ENCODE data around the gene TXK.

Gene TXK

GRCh38 chr4:48134081-48134480, at the start of gene TXK:
Gene TXK, minus strand, starts transcription at chr4:48134250. Its CDS starts 80 bp downstream, at chr4:48134170.
- H3K27me3 ChIP-seq (ENCODE audit: control insufficient read depth, insufficient read depth, low read length): no peaks in the 10 kb centered on the region
- no peak for TF ChIP-seq CTCF (IDR thresholded peaks at IDR 0.05)
- no peaks in the 10 kb centered on the region for H3K9me3 ChIP-seq (ENCODE audit: control insufficient read depth, low read length)
- no peak within 1 kb of the TSS for H3K27ac ChIP-seq
- no peaks in the 10 kb centered on the region for H3K79me2 ChIP-seq
- no peak within 1 kb of the TSS for H2AFZ ChIP-seq
- H3K9ac ChIP-seq: no peak within 1 kb of the TSS
- peaks cover 2% of the 10 kb centered on the region for H3K4me1 ChIP-seq
- H3K4me2 ChIP-seq (ENCODE audit: low read length): peak within 1 kb of the TSS; percentile 2
- no peak within 1 kb of the TSS for H3K4me3 ChIP-seq (ENCODE audit: low read depth, low read length)
- H3K36me3 ChIP-seq (ENCODE audit: control insufficient read depth, insufficient read depth, low read length): no peaks in the 10 kb centered on the region

- Histone ChIP-seq H3K36me3 (ENCODE audit: control insufficient read depth, insufficient read depth, low read length) (no peaks in the 10 kb centered on the region), H3K9me3 (ENCODE audit: control insufficient read depth, low read length) (no peaks in the 10 kb centered on the region), H3K4me2 (ENCODE audit: low read length) (no peak overlapping the region), H3K9ac (no peak overlapping the region), H3K27me3 (ENCODE audit: control insufficient read depth, insufficient read depth, low read length) (no peaks in the 10 kb centered on the region), H2AFZ (no peak overlapping the region), H3K79me2 (no peaks in the 10 kb centered on the region), H3K4me3 (ENCODE audit: low read depth, low read length) (no peak overlapping the region), H3K4me1 (no peaks in the 10 kb centered on the region), H3K27ac (no peak overlapping the region)
- TF ChIP-seq CTCF (IDR thresholded peaks at IDR 0.05): no peak
Observed at GRCh38 chr4:48180234-48180633, 46.2 kb upstream of the TXK start.

- no peak overlapping the region for H3K27ac ChIP-seq
- no peak overlapping the region for H3K4me3 ChIP-seq (ENCODE audit: low read depth, low read length)
- H2AFZ ChIP-seq: no peak overlapping the region
- no peak overlapping the region for H3K4me2 ChIP-seq (ENCODE audit: low read length)
- H3K36me3 ChIP-seq (ENCODE audit: control insufficient read depth, insufficient read depth, low read length): no peaks in the 10 kb centered on the region
- no peak for TF ChIP-seq CTCF (IDR thresholded peaks at IDR 0.05)
- H3K79me2 ChIP-seq: no peaks in the 10 kb centered on the region
- no peaks in the 10 kb centered on the region for H3K4me1 ChIP-seq
- H3K9me3 ChIP-seq (ENCODE audit: control insufficient read depth, low read length): no peaks in the 10 kb centered on the region
- H3K27me3 ChIP-seq (ENCODE audit: control insufficient read depth, insufficient read depth, low read length): no peaks in the 10 kb centered on the region
- H3K9ac ChIP-seq: no peak overlapping the region
Observed at GRCh38 chr4:48178931-48179330, 44.9 kb upstream of the TXK start.

- H3K9ac ChIP-seq: no peak overlapping the region
- no peaks in the 10 kb centered on the region for H3K27me3 ChIP-seq (ENCODE audit: control insufficient read depth, insufficient read depth, low read length)
- no peak overlapping the region for H3K4me3 ChIP-seq (ENCODE audit: low read depth, low read length)
- no peaks in the 10 kb centered on the region for H3K36me3 ChIP-seq (ENCODE audit: control insufficient read depth, insufficient read depth, low read length)
- no peak overlapping the region for H3K27ac ChIP-seq
- H3K4me2 ChIP-seq (ENCODE audit: low read length): no peak overlapping the region
- H3K4me1 ChIP-seq: no peaks in the 10 kb centered on the region
- no peak overlapping the region for H2AFZ ChIP-seq
- no peak for TF ChIP-seq CTCF (IDR thresholded peaks at IDR 0.05)
- H3K79me2 ChIP-seq: no peaks in the 10 kb centered on the region
- H3K9me3 ChIP-seq (ENCODE audit: control insufficient read depth, low read length): no peaks in the 10 kb centered on the region
Observed at GRCh38 chr4:48175806-48176205, 41.8 kb upstream of the TXK start.

- Histone ChIP-seq H2AFZ (no peak overlapping the region), H3K9ac (no peak overlapping the region), H3K9me3 (ENCODE audit: control insufficient read depth, low read length) (no peaks in the 10 kb centered on the region), H3K27me3 (ENCODE audit: control insufficient read depth, insufficient read depth, low read length) (no peaks in the 10 kb centered on the region), H3K4me3 (ENCODE audit: low read depth, low read length) (no peak overlapping the region), H3K4me2 (ENCODE audit: low read length) (no peak overlapping the region), H3K27ac (no peak overlapping the region), H3K4me1 (no peaks in the 10 kb centered on the region), H3K36me3 (ENCODE audit: control insufficient read depth, insufficient read depth, low read length) (no peaks in the 10 kb centered on the region), H3K79me2 (no peaks in the 10 kb centered on the region)
- TF ChIP-seq CTCF (IDR thresholded peaks at IDR 0.05): no peak
Observed at GRCh38 chr4:48175328-48175727, 41.3 kb upstream of the TXK start.

Data from parathyroid adenoma (tissue), 2 donors.